HG03139 (cell line): ENCODE results near the gene PPFIA2.

ENCODE experiments used
- ATAC-seq: cut with Tn5 transposase; IDR thresholded peaks from one replicate; pipeline ENCODE4 v1.9.1; 2021; ENCODE audit not compliant: unreplicated experiment

The PPFIA2 gene

GRCh38 chr12:81461163-81461562 is 298.0 kb downstream of the PPFIA2 start:
- ATAC-seq = no peak

GRCh38 chr12:81450920-81451739 is 308.0 kb downstream of the PPFIA2 start:
- no peak for ATAC-seq

GRCh38 chr12:81441629-81442028 is 317.5 kb downstream of the PPFIA2 start:
- ATAC-seq = no peak

GRCh38 chr12:81440001-81440400 is 319.1 kb downstream of the PPFIA2 start:
- ATAC-seq = no peak

GRCh38 chr12:81439344-81439743 is 319.8 kb downstream of the PPFIA2 start:
- no peak for ATAC-seq

- no peak for ATAC-seq
Observed at GRCh38 chr12:81417056-81417455, 342.1 kb downstream of the PPFIA2 start.

- ATAC-seq = no peak
Observed at GRCh38 chr12:81416571-81416970, 342.6 kb downstream of the PPFIA2 start.

GRCh38 chr12:81414441-81414840 is 344.7 kb downstream of the PPFIA2 start:
- ATAC-seq = no peak

- ATAC-seq = no peak
Observed at GRCh38 chr12:81412940-81413339, 346.2 kb downstream of the PPFIA2 start.

- ATAC-seq = no peak
Observed at GRCh38 chr12:81403348-81403747, 355.8 kb downstream of the PPFIA2 start.

- ATAC-seq = no peak
Observed at GRCh38 chr12:81401241-81401640, 357.9 kb downstream of the PPFIA2 start.

- ATAC-seq = no peak
Observed at GRCh38 chr12:81400024-81400423, 359.1 kb downstream of the PPFIA2 start.

- no peak for ATAC-seq
Observed at GRCh38 chr12:81395431-81395830, 363.7 kb downstream of the PPFIA2 start.

GRCh38 chr12:81389550-81390099 is 369.5 kb downstream of the PPFIA2 start:
- no peak for ATAC-seq

- ATAC-seq = no peak
Observed at GRCh38 chr12:81386101-81386500, 373.0 kb downstream of the PPFIA2 start.

GRCh38 chr12:81381951-81382350 is 377.2 kb downstream of the PPFIA2 start:
- no peak for ATAC-seq

- no peak for ATAC-seq
Observed at GRCh38 chr12:81378601-81379285, 380.4 kb downstream of the PPFIA2 start.

GRCh38 chr12:81377771-81378170 is 381.4 kb downstream of the PPFIA2 start:
- no peak for ATAC-seq

- ATAC-seq = no peak
Observed at GRCh38 chr12:81375969-81376368, 383.2 kb downstream of the PPFIA2 start.

- no peak for ATAC-seq
Observed at GRCh38 chr12:81370456-81370855, 388.7 kb downstream of the PPFIA2 start.

GRCh38 chr12:81369175-81369574 is 390.0 kb downstream of the PPFIA2 start:
- no peak for ATAC-seq

GRCh38 chr12:81365284-81365683 is 393.9 kb downstream of the PPFIA2 start:
- no peak for ATAC-seq
